IMR-90 (cell line): ENCODE results near the gene TMEM218. TPM values are rescaled to one million over a fixed set of nuclear protein-coding genes. Genes with fewer than 3 reads are reported as not detected.

Experiments used
- ATAC-seq: fragments of 200-7000 bp; cut with Tn5 transposase; 2 replicates; pipeline ENCODE4 v1.9.1; 2020; ENCODE audit warnings: low read depth, mild to moderate bottlenecking, moderate library complexity
- BruUV-seq: library from RNA; stranded (reverse); fragments of 400-500 nt; replicated peaks from 2 replicates; lab custom pipeline; 2021; lab: Mats Ljungman, UMichigan
- CTCF ChIA-PET: fragments of 300-600 bp; formaldehyde crosslinking; extraction: SDS; loops from one replicate; lab custom pipeline; 2021; ENCODE audit warnings: antibody characterized with exemption; lab: Yijun Ruan, JAX
- POLR2A ChIA-PET: fragments of 300-600 bp; sonication (Branson Sonifier 250); formaldehyde crosslinking; loops from one replicate; lab custom pipeline; 2022; ENCODE audit warnings: antibody characterized with exemption; ENCODE audit not compliant: unreplicated experiment; lab: Charles Lee
- DNase-seq: peaks from one replicate; pipeline ENCODE4 v3.0.0; 2013
- H2AFZ ChIP-seq: replicated peaks from 2 replicates; pipeline ENCODE3; 2013; ENCODE audit warnings: low read length, mild to moderate bottlenecking; ENCODE audit not compliant: poor library complexity
- H2AK5ac ChIP-seq: 2 replicates; pipeline ENCODE4 v1.6.1; 2013; ENCODE audit warnings: low read depth, low read length, inconsistent platforms
- H2AK9ac ChIP-seq: replicated peaks from 2 replicates; pipeline ENCODE3; 2013; ENCODE audit warnings: mild to moderate bottlenecking, low read depth, low read length, moderate library complexity; ENCODE audit not compliant: poor library complexity
- H2BK120ac ChIP-seq: 2 replicates; pipeline ENCODE4 v1.6.1; 2013; ENCODE audit warnings: low read depth, low read length, inconsistent platforms
- H2BK15ac ChIP-seq: 3 replicates; pipeline ENCODE4 v1.6.1; 2013; ENCODE audit warnings: low read depth, low read length, inconsistent platforms
- H2BK20ac ChIP-seq: 2 replicates; pipeline ENCODE4 v1.6.1; 2013; ENCODE audit warnings: low read depth, mild to moderate bottlenecking, inconsistent platforms, low read length, moderate library complexity
- H2BK5ac ChIP-seq: 2 replicates; pipeline ENCODE4 v1.6.1; 2013; ENCODE audit warnings: mild to moderate bottlenecking, low read depth, low read length, inconsistent platforms; ENCODE audit not compliant: poor library complexity, severe bottlenecking
- H3K14ac ChIP-seq: replicated peaks from 2 replicates; pipeline ENCODE4 v1.6.1; 2013; ENCODE audit warnings: low read depth, low read length, inconsistent platforms
- H3K18ac ChIP-seq: 2 replicates; pipeline ENCODE4 v1.6.1; 2013; ENCODE audit warnings: low read depth, low read length, control low read depth
- H3K23ac ChIP-seq: 2 replicates; pipeline ENCODE4 v1.6.1; 2013; ENCODE audit warnings: low read depth, low read length, inconsistent platforms
- H3K27ac ChIP-seq: 2 replicates; pipeline ENCODE4 v1.5.1; 2013; ENCODE audit warnings: mild to moderate bottlenecking, control low read depth, low read length; ENCODE audit not compliant: insufficient read depth
- H3K27me3 ChIP-seq: 2 replicates; pipeline ENCODE4 v1.6.1; 2013; ENCODE audit warnings: low read length; ENCODE audit not compliant: control insufficient read depth, insufficient read depth
- H3K36me3 ChIP-seq: 2 replicates; pipeline ENCODE4 v1.6.1; 2013; ENCODE audit warnings: low read length, mixed read lengths; ENCODE audit not compliant: control insufficient read depth, insufficient read depth
- H3K4ac ChIP-seq: 2 replicates; pipeline ENCODE4 v1.6.1; 2013; ENCODE audit warnings: low read depth, low read length, inconsistent platforms
- H3K4me1 ChIP-seq: 2 replicates; pipeline ENCODE4 v1.6.1; 2013; ENCODE audit warnings: low read length, mixed read lengths; ENCODE audit not compliant: control insufficient read depth, insufficient read depth
- H3K4me2 ChIP-seq: 2 replicates; pipeline ENCODE4 v1.6.1; 2013; ENCODE audit warnings: low read depth, mild to moderate bottlenecking, control low read depth, low read length, moderate library complexity
- H3K4me3 ChIP-seq: 2 replicates; pipeline ENCODE4 v1.5.1; 2013; ENCODE audit warnings: low read depth, mild to moderate bottlenecking, control low read depth, low read length, moderate library complexity; ENCODE audit not compliant: insufficient read depth
- H3K56ac ChIP-seq: 2 replicates; pipeline ENCODE4 v1.6.1; 2013; ENCODE audit warnings: low read length, inconsistent platforms; ENCODE audit not compliant: insufficient read depth; ENCODE audit errors: extremely low read depth
- H3K79me1 ChIP-seq, 2 experiments: 2 replicates each; pipeline ENCODE4 v1.6.1; 2013; ENCODE audit warnings: low read length in 2 of 2, inconsistent platforms in 1 of 2, low read depth in 1 of 2
- H3K9ac ChIP-seq: 2 replicates; pipeline ENCODE4 v1.6.1; 2013; ENCODE audit warnings: low read depth, low read length, control low read depth
- H3K9me1 ChIP-seq: 2 replicates; pipeline ENCODE4 v1.6.1; 2013; ENCODE audit warnings: low read length, inconsistent platforms; ENCODE audit not compliant: insufficient read depth
- H3K9me3 ChIP-seq: 2 replicates; pipeline ENCODE4 v1.6.1; 2013; ENCODE audit warnings: low read length; ENCODE audit not compliant: control insufficient read depth, insufficient read depth
- H4K20me1 ChIP-seq: 2 replicates; pipeline ENCODE4 v1.6.1; 2013; ENCODE audit warnings: low read length, inconsistent platforms; ENCODE audit not compliant: insufficient read depth
- H4K5ac ChIP-seq: 2 replicates; pipeline ENCODE4 v1.6.1; 2013; ENCODE audit warnings: mild to moderate bottlenecking, low read depth, low read length, control low read depth
- H4K8ac ChIP-seq, 2 experiments: 2 replicates each; pipeline ENCODE4 v1.6.1; 2013; ENCODE audit warnings: low read depth in 2 of 2, low read length in 2 of 2, control low read depth in 1 of 2, inconsistent platforms in 1 of 2
- H4K91ac ChIP-seq: 2 replicates; pipeline ENCODE4 v1.6.1; 2013; ENCODE audit warnings: low read depth, low read length, inconsistent platforms; ENCODE audit not compliant: insufficient read depth
- BHLHE40 ChIP-seq: fragments of 150-350 bp; IDR thresholded peaks from 2 replicates; pipeline ENCODE4 v1.6.1; 2016; ENCODE audit warnings: mild to moderate bottlenecking, low read depth, low read length
- CEBPB ChIP-seq: IDR thresholded peaks from 2 replicates; pipeline ENCODE4 v1.6.1; 2012; ENCODE audit warnings: low read depth, low read length, improper control_type of control experiment
- CHD1 ChIP-seq: IDR thresholded peaks from 2 replicates; pipeline ENCODE4 v1.6.1; 2012; ENCODE audit warnings: low read depth, low read length, improper control_type of control experiment
- CTCF ChIP-seq: conservative IDR thresholded peaks from 2 replicates; pipeline ENCODE4 v1.5.1; 2012; ENCODE audit warnings: mild to moderate bottlenecking, low read depth, low read length, improper control_type of control experiment
- FOS ChIP-seq: fragments of 150-350 bp; IDR thresholded peaks from 2 replicates; pipeline ENCODE4 v1.6.1; 2016; ENCODE audit warnings: low read depth, low read length
- MAFK ChIP-seq: IDR thresholded peaks from 2 replicates; pipeline ENCODE4 v1.6.1; 2012; ENCODE audit warnings: low read depth, low read length, improper control_type of control experiment
- MAZ ChIP-seq: IDR thresholded peaks from 2 replicates; pipeline ENCODE4 v1.6.1; 2012; ENCODE audit warnings: low read depth, mild to moderate bottlenecking, low read length, improper control_type of control experiment, moderate library complexity, borderline replicate concordance
- NFE2L2 ChIP-seq: fragments of 150-350 bp; IDR thresholded peaks from 2 replicates; pipeline ENCODE4 v1.6.1; 2016; ENCODE audit warnings: low read depth, mild to moderate bottlenecking, low read length
- POLR2A ChIP-seq: IDR thresholded peaks from 2 replicates; pipeline ENCODE4 v1.6.1; 2012; ENCODE audit warnings: mild to moderate bottlenecking, low read depth, low read length
- RAD21 ChIP-seq: IDR thresholded peaks from 2 replicates; pipeline ENCODE4 v1.6.1; 2012; ENCODE audit warnings: low read length, improper control_type of control experiment
- RCOR1 ChIP-seq: IDR thresholded peaks from 2 replicates; pipeline ENCODE4 v1.6.1; 2012; ENCODE audit warnings: mild to moderate bottlenecking, low read length, improper control_type of control experiment; ENCODE audit not compliant: insufficient replicate concordance
- RFX5 ChIP-seq: IDR thresholded peaks from 2 replicates; pipeline ENCODE4 v1.8.0; 2012; ENCODE audit warnings: low read depth, mild to moderate bottlenecking, low read length, moderate library complexity
- SMC3 ChIP-seq: fragments of 150-350 bp; IDR thresholded peaks from 2 replicates; pipeline ENCODE4 v1.6.1; 2016; ENCODE audit warnings: low read depth, mild to moderate bottlenecking, antibody characterized with exemption, low read length, moderate library complexity
- USF2 ChIP-seq: fragments of 150-350 bp; IDR thresholded peaks from 2 replicates; pipeline ENCODE4 v1.6.1; 2017; ENCODE audit warnings: mild to moderate bottlenecking, antibody characterized with exemption, low read length, low read depth
- WGBS, 2 experiments: methylation state at CpG; one replicate each; pipeline versions ENCODE4 v1.1.5 to v1.1.7; 2013; ENCODE audit warnings: missing lambda C conversion rate in 2 of 2; ENCODE audit not compliant: insufficient read length in 1 of 2; ENCODE audit errors: extremely low coverage in 2 of 2; 5-methylcytosine and 5-hydroxymethylcytosine counted together
- dilution Hi-C: fragments of 300-500 bp; cut with HindIII; formaldehyde crosslinking; loops from one replicate; pipeline ENCODE4 v1.14.3; 2018; ENCODE audit warnings: low sequenced_read_pairs; ENCODE audit not compliant: unreplicated experiment
- in situ Hi-C: fragments of 300-500 bp; cut with MboI; formaldehyde crosslinking; loops from 3 replicates; pipeline ENCODE4 v1.14.3; 2019; ENCODE audit warnings: low sequenced_read_pairs, inconsistent platforms, mixed read lengths
- intact Hi-C: fragments of 100-400 bp; cut with micrococcal nuclease; formaldehyde crosslinking; loops from 2 replicates; pipeline ENCODE4 v1.10.0; 2022
- polyA plus RNA-seq, 3 experiments: library from polyadenylated mRNA; depleted of rRNA; stranded (reverse); fragments of >200 nt; gene quantifications; 2 replicates each; pipeline ENCODE4 v1.2.3, GENCODE V29; 2012; ENCODE audit warnings: low replicate concordance in 1 of 3
- total RNA-seq: library from RNA; depleted of rRNA; stranded (reverse); fragments of >200 nt; gene quantifications from 2 replicates; pipeline ENCODE4 v1.2.3, GENCODE V29; 2012

TMEM218 gene
- total and polyA plus RNA-seq, 2 of the 4 experiments (the other 2 are of a cell fraction), result 19.4 to 23.0 TPM

GRCh38 chr11:125157953-125158680 is 46.7 kb upstream of the TMEM218 start:
- Histone ChIP-seq H2AK5ac (no peak overlapping the region), H4K5ac (no peak overlapping the region), H3K18ac (no peak overlapping the region), H2BK15ac (no peak overlapping the region), H3K4me2 (no peak overlapping the region), H3K27me3 (peaks cover 34% of the 10 kb centered on the region), H3K79me1 (no peaks in the 10 kb centered on the region), H3K56ac (no peak overlapping the region), H3K4ac (no peak overlapping the region), H3K27ac (no peak overlapping the region), H3K4me1 (no peaks in the 10 kb centered on the region), H3K14ac (no peak overlapping the region), H2BK120ac (no peak overlapping the region), H4K8ac (no peak overlapping the region), H3K9ac (no peak overlapping the region), H2BK5ac (no peak overlapping the region), H3K23ac (no peak overlapping the region), H3K36me3 (no peaks in the 10 kb centered on the region), H3K9me3 (no peaks in the 10 kb centered on the region), H3K4me3 (no peak overlapping the region), H4K20me1 (no peaks in the 10 kb centered on the region), H4K91ac (no peak overlapping the region), H2BK20ac (no peak overlapping the region), H2AFZ (no peak overlapping the region), H2AK9ac (no peak overlapping the region), H3K9me1 (no peaks in the 10 kb centered on the region; the same call in 1 of the 2 replicates)
- TF ChIP-seq CHD1 (no peak), BHLHE40 (no peak), CTCF (no peak), FOS (no peak), SMC3 (no peak), USF2 (no peak), RCOR1 (no peak), RFX5 (no peak), RAD21 (no peak), CEBPB (no peak), MAZ (no peak), NFE2L2 (no peak), POLR2A (no peak), MAFK (no peak)
- WGBS, 2 experiments, result 94% methylated on average over 3 of the region's 10 CpGs; no CpG with 5 or more reads in 1 of the 2 experiments
- ChIA-PET POLR2A (interaction anchor here (0.5 kb wide), 1 partner anchor 238 kb away, joined by 3 read pairs; no protein-coding TSS in a partner anchor), CTCF (no interaction called here)
- DNase-seq (no peak), ATAC-seq (no peak)
- dilution Hi-C loops, result no loop called here
- intact Hi-C loops, result no loop called here
- BruUV-seq, result no TSS peak
- in situ Hi-C loops, result no loop called here
